22Rv1 (cell line): ENCODE data around the gene DTNB.
"Not testable (repeated sequence)": the region's sequence is repeated elsewhere in the genome, so short reads cannot be mapped to it uniquely, and the experiment has no call there.

Source experiments
- H3K27ac ChIP-seq: fragments of 450-650 bp; 2 replicates; pipeline ENCODE4 v1.5.1; 2017
- ZFX ChIP-seq: fragments of 450-650 bp; IDR thresholded peaks from 2 replicates; pipeline ENCODE4 v1.6.1; 2017; ENCODE audit warnings: antibody characterized with exemption, borderline replicate concordance
- TF ChIP-seq, protein P1 (sequence below): fragments of 450-650 bp; IDR thresholded peaks from 2 replicates; pipeline ENCODE4 v1.5.1; 2017; ENCODE audit warnings: mild to moderate bottlenecking

Gene DTNB

DNA sequence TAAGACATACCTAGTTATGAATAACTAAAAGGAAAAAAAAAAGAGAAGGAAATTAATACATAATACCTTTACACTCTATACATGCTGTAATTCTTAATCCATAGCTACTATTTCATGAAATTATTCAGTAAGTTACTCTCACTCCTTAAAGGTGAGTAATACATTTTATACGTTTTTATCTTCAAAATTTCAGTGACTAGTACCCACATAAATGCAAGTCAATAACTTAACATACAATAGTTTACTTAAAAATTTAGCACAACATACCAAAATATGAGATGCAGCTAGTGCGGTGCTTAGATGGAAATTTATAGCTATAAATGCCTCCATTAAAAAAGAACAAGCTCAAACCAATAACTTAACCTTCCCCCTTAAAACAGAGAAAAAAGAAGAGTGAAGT, 36.0 kb upstream of the DTNB start:
- TF ChIP-seq, protein P1, sequence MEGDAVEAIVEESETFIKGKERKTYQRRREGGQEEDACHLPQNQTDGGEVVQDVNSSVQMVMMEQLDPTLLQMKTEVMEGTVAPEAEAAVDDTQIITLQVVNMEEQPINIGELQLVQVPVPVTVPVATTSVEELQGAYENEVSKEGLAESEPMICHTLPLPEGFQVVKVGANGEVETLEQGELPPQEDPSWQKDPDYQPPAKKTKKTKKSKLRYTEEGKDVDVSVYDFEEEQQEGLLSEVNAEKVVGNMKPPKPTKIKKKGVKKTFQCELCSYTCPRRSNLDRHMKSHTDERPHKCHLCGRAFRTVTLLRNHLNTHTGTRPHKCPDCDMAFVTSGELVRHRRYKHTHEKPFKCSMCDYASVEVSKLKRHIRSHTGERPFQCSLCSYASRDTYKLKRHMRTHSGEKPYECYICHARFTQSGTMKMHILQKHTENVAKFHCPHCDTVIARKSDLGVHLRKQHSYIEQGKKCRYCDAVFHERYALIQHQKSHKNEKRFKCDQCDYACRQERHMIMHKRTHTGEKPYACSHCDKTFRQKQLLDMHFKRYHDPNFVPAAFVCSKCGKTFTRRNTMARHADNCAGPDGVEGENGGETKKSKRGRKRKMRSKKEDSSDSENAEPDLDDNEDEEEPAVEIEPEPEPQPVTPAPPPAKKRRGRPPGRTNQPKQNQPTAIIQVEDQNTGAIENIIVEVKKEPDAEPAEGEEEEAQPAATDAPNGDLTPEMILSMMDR: no peak
- TF ChIP-seq ZFX: no peak
- no peak overlapping the region for H3K27ac ChIP-seq

DNA sequence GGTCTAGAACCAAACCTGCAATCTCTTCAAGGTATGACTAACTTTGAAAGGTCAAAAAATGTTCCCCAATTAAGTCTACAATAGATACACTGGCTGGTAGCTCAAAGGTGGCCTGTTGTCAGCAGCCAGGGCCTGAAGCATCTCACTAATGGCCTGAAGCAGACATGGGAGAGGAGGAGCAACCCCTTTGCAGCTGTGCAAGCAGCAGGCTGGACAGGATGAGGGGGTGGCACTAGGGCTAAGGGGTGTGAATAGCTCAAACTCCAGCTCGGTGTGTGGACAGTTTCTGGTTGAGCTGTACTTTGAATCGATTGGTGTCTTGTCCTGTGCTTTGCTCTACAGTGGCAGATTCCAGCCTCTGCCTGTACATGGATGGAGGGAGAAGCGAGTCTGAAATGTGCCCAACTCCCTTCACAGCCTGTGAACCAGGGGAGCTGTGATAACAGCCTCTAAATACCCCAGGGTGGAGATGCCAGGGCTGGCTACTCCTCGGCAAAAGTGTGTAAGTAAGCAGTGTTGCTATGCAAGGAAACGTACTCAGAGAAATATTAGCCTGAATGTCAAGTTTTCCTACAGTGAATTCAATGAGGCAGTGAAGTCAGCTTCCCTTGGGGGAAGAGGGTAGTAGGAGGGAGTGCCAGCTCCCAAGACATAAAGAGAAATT, 34.7 kb upstream of the DTNB start:
- no peak for TF ChIP-seq ZFX
- TF ChIP-seq, protein P1: no peak
- no peak overlapping the region for H3K27ac ChIP-seq

DNA sequence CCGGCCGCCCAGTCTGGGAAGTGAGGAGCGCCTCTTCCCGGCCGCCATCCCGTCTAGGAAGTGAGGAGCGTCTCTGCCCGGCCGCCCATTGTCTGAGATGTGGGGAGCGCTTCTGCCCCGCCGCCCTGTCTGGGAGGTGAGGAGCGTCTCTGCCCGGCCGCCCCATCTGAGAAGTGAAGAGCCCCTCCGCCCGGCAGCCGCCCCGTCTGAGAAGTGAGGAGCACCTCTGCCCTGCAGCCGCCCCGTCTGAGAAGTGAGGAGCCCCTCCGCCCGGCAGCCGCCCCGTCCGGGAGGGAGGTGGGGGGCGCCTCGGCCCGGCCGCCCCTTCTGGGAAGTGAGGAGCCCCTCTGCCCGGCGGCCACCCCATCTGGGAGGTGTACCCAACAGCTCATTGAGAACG, 32.2 kb upstream of the DTNB start:
- H3K27ac ChIP-seq: not testable (repeated sequence)

DNA sequence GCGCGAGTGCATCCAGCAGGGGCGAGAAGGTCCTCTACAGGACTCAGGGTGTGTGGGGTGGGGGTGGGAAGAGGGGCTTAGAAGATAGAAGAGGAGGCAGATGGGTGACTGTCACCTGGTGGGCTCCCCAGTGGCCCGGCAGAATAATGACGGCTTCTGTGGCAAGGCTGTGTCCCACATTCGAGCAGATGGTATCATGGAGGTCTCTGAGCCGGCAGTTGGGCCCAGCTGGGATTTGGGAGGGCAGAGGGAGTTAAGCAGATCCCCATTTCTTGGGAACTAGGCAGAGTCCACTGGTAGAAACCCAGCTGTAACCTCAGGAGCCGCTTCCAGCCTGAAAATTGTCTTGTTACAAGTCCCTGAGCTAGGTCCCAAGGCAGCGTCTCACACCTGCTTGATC, 28.4 kb upstream of the DTNB start:
- H3K27ac ChIP-seq: no peak overlapping the region
- TF ChIP-seq ZFX: no peak
- TF ChIP-seq, protein P1: no peak

DNA sequence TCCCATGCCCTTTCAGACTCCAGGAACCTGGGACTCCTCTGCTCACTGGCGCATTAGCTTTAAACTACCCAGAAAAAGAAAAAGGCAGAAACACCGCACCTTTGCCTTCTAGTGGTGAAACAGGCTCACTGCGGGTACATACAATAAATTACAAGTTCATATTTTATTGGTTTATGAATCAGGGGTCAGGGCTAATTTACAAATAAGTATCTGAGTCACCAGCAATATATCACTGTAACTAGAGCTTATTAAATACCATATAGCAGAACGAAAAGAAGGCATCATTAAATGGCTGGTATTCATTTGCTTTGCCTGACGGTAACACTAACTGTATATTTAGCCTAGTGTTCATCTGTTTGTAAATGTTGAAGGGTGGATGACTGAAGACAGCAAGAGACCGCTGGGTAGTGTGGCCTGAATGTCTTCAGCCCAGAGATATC, 26.9 kb upstream of the DTNB start:
- no peak overlapping the region for H3K27ac ChIP-seq
- TF ChIP-seq, protein P1: peak; percentile 87
- no peak for TF ChIP-seq ZFX

DNA sequence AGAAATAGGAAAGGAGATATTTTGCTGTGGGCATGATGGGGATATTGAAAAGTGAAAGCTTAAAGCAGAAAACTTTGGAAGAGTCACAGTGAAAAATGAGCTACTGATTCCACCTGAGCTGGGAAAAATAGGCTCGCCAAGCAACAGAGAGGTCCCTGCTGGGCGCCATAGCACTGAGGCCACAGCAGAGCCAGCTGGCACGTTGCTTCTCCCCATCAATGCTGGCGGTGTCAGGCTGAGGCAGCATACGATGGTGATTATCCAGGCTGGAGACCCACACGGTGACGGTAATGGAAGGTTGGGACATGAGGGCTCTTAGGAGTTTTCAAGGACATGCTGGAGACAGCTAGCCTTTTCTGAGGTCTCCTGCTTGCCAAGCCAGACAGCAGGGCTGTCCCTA, 25.8 kb upstream of the DTNB start:
- H3K27ac ChIP-seq: no peak overlapping the region
- no peak for TF ChIP-seq ZFX
- TF ChIP-seq, protein P1: no peak

GRCh38 chr2:25698752-25699151, 25.4 kb upstream of the DTNB start:
- TF ChIP-seq, protein P1: no peak
- no peak for TF ChIP-seq ZFX
- no peak overlapping the region for H3K27ac ChIP-seq
